HFF-Myc (cell line): ENCODE measurements around the gene NFKBIA.
"Not testable (repeated sequence)": the region's sequence is repeated elsewhere in the genome, so short reads cannot be mapped to it uniquely, and the experiment has no call there.

ENCODE experiments used
- DNase-seq: peaks from one replicate; pipeline ENCODE4 v3.0.0-alpha.2; 2011; ENCODE audit warnings: low read depth; ENCODE audit errors: extremely low read depth
- H3K4me3 ChIP-seq: replicated peaks from 2 replicates; pipeline ENCODE4 v1.5.1; 2011; ENCODE audit warnings: low read depth, mild to moderate bottlenecking, control low read depth, low read length
- TF ChIP-seq, protein P1 (sequence below): IDR thresholded peaks from 2 replicates; pipeline ENCODE4 v1.5.1; 2012; ENCODE audit warnings: mild to moderate bottlenecking, low read depth, low read length, control low read depth; ENCODE audit errors: missing control alignments

Gene NFKBIA

DNA sequence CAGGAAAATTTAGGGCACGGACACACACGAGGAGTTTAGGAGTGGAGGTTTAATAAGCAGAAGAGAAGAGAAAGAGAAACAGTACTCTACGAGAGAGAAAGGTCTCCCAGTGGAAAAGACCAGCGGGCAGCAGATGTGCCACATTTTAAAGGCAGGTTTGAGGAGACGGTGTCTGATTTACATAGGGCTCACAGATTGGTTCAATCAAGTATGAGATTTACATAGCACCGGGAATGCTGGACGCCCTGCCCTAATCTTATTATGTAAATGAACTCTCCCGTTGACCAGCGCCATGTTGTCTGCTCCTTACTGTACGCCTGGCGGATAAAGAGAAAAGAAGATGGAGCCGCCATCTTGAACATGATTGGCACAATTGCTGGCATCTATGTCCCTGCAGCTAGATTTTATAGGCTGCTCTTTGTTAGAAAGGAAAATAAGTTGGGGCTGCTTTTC lies 17.9 kb downstream of the NFKBIA start:
- H3K4me3 ChIP-seq: no peak overlapping the region
- DNase-seq: no peak
- TF ChIP-seq, protein P1, sequence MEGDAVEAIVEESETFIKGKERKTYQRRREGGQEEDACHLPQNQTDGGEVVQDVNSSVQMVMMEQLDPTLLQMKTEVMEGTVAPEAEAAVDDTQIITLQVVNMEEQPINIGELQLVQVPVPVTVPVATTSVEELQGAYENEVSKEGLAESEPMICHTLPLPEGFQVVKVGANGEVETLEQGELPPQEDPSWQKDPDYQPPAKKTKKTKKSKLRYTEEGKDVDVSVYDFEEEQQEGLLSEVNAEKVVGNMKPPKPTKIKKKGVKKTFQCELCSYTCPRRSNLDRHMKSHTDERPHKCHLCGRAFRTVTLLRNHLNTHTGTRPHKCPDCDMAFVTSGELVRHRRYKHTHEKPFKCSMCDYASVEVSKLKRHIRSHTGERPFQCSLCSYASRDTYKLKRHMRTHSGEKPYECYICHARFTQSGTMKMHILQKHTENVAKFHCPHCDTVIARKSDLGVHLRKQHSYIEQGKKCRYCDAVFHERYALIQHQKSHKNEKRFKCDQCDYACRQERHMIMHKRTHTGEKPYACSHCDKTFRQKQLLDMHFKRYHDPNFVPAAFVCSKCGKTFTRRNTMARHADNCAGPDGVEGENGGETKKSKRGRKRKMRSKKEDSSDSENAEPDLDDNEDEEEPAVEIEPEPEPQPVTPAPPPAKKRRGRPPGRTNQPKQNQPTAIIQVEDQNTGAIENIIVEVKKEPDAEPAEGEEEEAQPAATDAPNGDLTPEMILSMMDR: no peak

- H3K4me3 ChIP-seq: no peak overlapping the region
- TF ChIP-seq, protein P1: no peak
- DNase-seq: no peak
These were observed 19.3 kb downstream of the NFKBIA start for GRCh38 chr14:35385042-35385839.

- no peak for DNase-seq
- TF ChIP-seq, protein P1: peak; percentile 9
- H3K4me3 ChIP-seq: no peak overlapping the region
These were observed 20.0 kb downstream of the NFKBIA start for GRCh38 chr14:35384455-35385041.

DNA sequence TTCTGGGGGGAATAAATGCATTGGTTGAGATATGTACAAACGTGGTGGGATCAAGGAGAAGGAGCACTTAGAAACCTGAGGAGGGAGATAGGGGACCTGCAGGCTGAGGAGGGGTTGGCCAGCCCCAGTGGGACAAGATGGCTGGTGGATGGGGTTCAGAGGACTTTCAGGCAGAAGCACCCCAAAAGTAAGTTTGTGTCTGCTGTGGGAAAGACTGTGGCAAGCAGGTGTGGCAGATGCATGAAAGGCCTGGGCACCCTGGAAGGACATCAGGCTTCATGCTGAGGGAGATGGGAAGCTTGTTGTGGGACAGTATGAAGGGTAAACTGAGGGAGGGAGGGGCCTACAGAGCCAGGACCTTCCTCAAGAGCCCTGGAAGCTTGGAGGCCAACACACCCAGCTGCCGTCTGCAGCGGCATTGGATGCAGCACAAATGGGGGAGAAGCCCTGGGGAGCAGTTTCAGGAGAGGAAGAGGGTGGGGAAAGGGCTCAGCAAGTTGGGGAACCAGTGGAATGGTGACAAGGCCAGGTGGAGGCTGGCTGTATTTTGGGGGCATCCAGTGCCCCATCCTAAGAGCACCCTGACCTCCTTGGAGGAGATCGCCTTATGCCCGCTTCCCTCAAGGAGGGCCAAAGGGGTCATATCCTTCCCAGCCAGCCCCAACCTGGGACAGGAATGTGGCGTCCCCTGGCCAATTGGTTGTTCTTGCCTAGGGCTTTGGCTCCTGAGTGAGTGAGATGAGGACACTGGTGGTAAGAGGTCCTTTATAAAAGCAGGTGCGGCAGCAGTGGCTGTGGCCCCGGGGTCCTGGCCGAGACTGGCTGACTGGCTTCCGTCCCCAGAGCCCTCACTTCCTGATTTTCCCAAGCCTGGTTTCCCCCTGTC lies 20.7 kb downstream of the NFKBIA start:
- no peak overlapping the region for H3K4me3 ChIP-seq
- TF ChIP-seq, protein P1: no peak
- DNase-seq: no peak

DNA sequence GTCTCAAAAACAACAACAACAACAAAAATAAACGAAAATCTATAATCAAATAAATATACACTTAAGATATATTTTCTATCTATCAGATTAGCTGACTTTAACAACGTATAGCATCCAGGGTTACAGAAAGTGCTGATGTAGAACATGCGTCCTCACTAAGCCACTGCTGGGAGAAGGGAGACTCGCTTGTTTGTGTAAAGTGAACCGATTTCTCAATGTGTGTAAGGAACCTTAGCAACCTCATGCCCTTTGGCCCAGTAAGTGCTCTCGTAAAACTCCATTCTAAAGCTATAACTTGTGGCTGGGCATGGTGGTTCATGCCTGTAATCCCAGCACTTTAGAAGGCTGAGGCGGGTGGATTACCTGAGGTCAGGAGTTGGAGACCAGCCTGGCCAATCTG lies 23.8 kb downstream of the NFKBIA start:
- no peak overlapping the region for H3K4me3 ChIP-seq
- TF ChIP-seq, protein P1: no peak
- DNase-seq: no peak

DNA sequence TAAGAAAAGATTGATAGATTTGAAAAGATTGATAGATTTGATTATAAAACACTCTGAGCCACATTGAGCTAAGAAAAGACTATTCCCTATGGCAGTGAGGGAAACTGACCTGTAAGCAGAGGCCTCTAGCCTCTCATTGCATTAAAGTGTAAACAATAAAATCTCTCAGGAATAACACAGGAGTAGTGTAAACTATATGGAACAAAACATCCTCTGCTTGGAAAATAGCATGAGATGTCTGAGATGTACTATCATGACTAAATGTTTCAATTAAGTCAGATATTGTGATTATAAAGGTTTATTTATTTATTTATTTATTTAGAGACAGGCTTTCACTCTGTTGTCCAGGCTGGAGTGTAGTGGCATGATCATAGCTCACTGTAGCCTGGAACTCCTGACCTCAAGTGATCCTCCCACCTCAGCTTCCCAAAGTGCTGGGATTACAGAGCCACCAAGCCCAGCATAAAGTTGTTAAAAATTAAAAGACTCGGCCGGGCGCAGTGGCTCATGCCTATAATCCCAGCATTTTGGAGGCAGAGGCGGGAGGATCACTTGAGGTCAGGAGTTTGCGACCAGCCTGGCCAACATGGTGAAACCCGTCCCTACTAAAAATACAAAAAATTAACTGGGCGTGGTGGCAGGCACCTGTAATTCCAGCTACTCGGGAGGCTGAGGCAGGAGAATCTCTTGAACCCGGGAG lies 25.2 kb downstream of the NFKBIA start:
- not testable (repeated sequence) for H3K4me3 ChIP-seq, DNase-seq
